NCI-H2227 (cell line): ENCODE measurements around the gene RPS3.
"Not testable (repeated sequence)": the region's sequence is repeated elsewhere in the genome, so short reads cannot be mapped to it uniquely, and the experiment has no call there.

Experiments
- DNase-seq: peaks from one replicate; lab custom pipeline; 2025; ENCODE audit not compliant: unreplicated experiment; lab: John Stamatoyannopoulos, UW

RPS3 gene

GRCh38 chr11:75399344-75400145, at the start of gene RPS3:
Gene RPS3 (plus strand): TSS chr11:75399518. CDS start chr11:75399548, 30 bp downstream.
- peak; percentile 93 for DNase-seq

- DNase-seq = no peak
These were observed 49.7 kb upstream of the RPS3 start for GRCh38 chr11:75349521-75350116.

- DNase-seq = no peak
These were observed 49.1 kb upstream of the RPS3 start for GRCh38 chr11:75350122-75350742.

GRCh38 chr11:75350743-75351540, 48.4 kb upstream of the RPS3 start:
- peak; percentile 47 for DNase-seq

- DNase-seq = no peak
These were observed 47.9 kb upstream of the RPS3 start, which contains the start of gene ARRB1 for GRCh38 chr11:75351541-75351790. Gene ARRB1 (minus strand): TSS chr11:75351661. CDS start chr11:75351607, 54 bp downstream.

- DNase-seq = peak; percentile 66
These were observed 47.3 kb upstream of the RPS3 start for GRCh38 chr11:75351791-75352587.

- peak; percentile 46 for DNase-seq
These were observed 46.6 kb upstream of the RPS3 start for GRCh38 chr11:75352588-75353206.

- DNase-seq = no peak
These were observed 44.3 kb upstream of the RPS3 start for GRCh38 chr11:75355051-75355450.

GRCh38 chr11:75356613-75357012, 42.7 kb upstream of the RPS3 start:
- no peak for DNase-seq

- not testable (repeated sequence) for DNase-seq
These were observed 37.0 kb upstream of the RPS3 start for GRCh38 chr11:75362285-75362684.

- DNase-seq = no peak
These were observed 33.6 kb upstream of the RPS3 start for GRCh38 chr11:75365711-75366181.

GRCh38 chr11:75366826-75367225, 32.5 kb upstream of the RPS3 start:
- not testable (repeated sequence) for DNase-seq

GRCh38 chr11:75369560-75370255, 29.6 kb upstream of the RPS3 start:
- no peak for DNase-seq

GRCh38 chr11:75371949-75372876, 27.1 kb upstream of the RPS3 start:
- peak; percentile 45 for DNase-seq

- DNase-seq = no peak
These were observed 26.1 kb upstream of the RPS3 start for GRCh38 chr11:75373201-75373600.

- DNase-seq = no peak
These were observed 24.7 kb upstream of the RPS3 start for GRCh38 chr11:75374646-75375045.

GRCh38 chr11:75375626-75376025, 23.7 kb upstream of the RPS3 start:
- no peak for DNase-seq

- no peak for DNase-seq
These were observed 23.1 kb upstream of the RPS3 start for GRCh38 chr11:75376175-75376574.
